ENCODE results near the gene USP28. TPM values are rescaled to one million over a fixed set of nuclear protein-coding genes. Genes with fewer than 3 reads are reported as not detected.

The USP28 gene
- total and polyA plus RNA-seq, 2 of the 8 experiments (the other 6 are each of a cell fraction or from before 2014, with no cell fraction given) = 82.6 to 119 TPM

DNA sequence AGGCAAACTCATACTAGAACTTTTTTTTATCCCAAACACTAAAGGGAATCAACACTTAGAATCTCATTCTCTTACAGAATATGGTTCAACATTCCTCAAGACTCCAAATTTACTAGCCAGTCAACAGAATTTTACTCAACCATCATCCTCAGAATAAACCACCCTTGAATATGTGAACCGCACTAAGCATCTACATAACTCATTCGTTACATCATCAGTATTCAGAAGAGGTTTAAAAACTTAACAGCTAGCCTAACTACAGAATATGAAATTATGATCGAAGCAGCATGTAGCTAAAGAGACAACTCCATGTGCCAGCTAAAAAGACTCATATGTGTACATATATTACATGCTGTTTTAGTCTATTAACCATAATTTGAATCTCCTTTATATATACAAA is 47.9 kb downstream of the USP28 start:
- Histone ChIP-seq H3K14ac (ENCODE audit: insufficient read length) (no peak overlapping the region), H3K79me1 (ENCODE audit: low read depth, low read length) (no peaks in the 10 kb centered on the region), H3K4ac (replicated peaks; ENCODE audit: insufficient read length, low read depth, low read length) (no peak overlapping the region), H2BK12ac (ENCODE audit: low read depth, low read length) (no peak overlapping the region), H3K79me2 (ENCODE audit: control insufficient read depth in 1 of 2, insufficient read depth in 2 of 2, low read length in 2 of 2) (no peaks in the 10 kb centered on the region; a peak in 1 of 4 replicates), H2BK15ac (ENCODE audit: low read length) (no peak overlapping the region), H3K18ac (ENCODE audit: extremely low read depth, low read length) (no peak overlapping the region), H4K20me1 (replicated peaks in 1 of 2; ENCODE audit: control insufficient read depth in 1 of 2, insufficient read depth in 2 of 2, low read length in 2 of 2) (peaks cover 0 to 2% of the 10 kb centered on the region in 2 experiments), H3K4me3 (ENCODE audit: extremely low read depth in 1 of 4, insufficient read depth in 2 of 4, low read depth in 3 of 4, low read length in 4 of 4) (no peak overlapping the region), H3K36me3 (ENCODE audit: control insufficient read depth in 2 of 4, insufficient read depth in 4 of 4, low read length in 3 of 4) (peaks cover 6 to 86% (median 50%) of the 10 kb centered on the region in 4 experiments), H3K27me3 (replicated peaks in 1 of 4; ENCODE audit: control insufficient read depth in 3 of 4, extremely low read depth in 1 of 4, insufficient read depth in 3 of 4, low read length in 3 of 4) (no peaks in the 10 kb centered on the region), H2AFZ (ENCODE audit: low read length) (no peak overlapping the region), H3K27ac (ENCODE audit: low read depth, low read length) (no peak overlapping the region), H2BK20ac (ENCODE audit: low read length) (no peak overlapping the region), H3K4me1 (replicated peaks in 1 of 4; ENCODE audit: control insufficient read depth in 3 of 4, insufficient read depth in 4 of 4, low read length in 3 of 4) (no peaks in the 10 kb centered on the region), H4K5ac (ENCODE audit: insufficient read length, low read depth, low read length) (no peak overlapping the region), H4K8ac (ENCODE audit: extremely low read depth, insufficient read depth, low read length) (no peak overlapping the region), H2BK5ac (ENCODE audit: low read depth, low read length) (no peak overlapping the region), H3K56ac (replicated peaks; ENCODE audit: insufficient read length, low read depth, low read length) (no peak overlapping the region), H3K23me2 (ENCODE audit: low read depth, low read length) (no peaks in the 10 kb centered on the region), H2AK5ac (ENCODE audit: low read depth, low read length) (no peak overlapping the region), H3K9ac (replicated peaks in 1 of 4; ENCODE audit: extremely low read depth in 1 of 4, low read depth in 3 of 4, low read length in 3 of 4) (no peak overlapping the region), H3K9me3 (ENCODE audit: insufficient read depth in 2 of 2, low read depth in 1 of 2, low read length in 1 of 2) (no peaks in the 10 kb centered on the region), H3K23ac (ENCODE audit: insufficient read length) (no peak overlapping the region), H3K4me2 (ENCODE audit: insufficient read depth in 1 of 2, low read depth in 2 of 2, low read length in 2 of 2) (no peak overlapping the region), H2BK120ac (replicated peaks; ENCODE audit: low read depth, low read length) (no peak overlapping the region), H4K91ac (replicated peaks; ENCODE audit: insufficient read length, low read length) (no peak overlapping the region)
- 94% methylated on average over 3 of the region's 3 CpGs; no CpG with 5 or more reads in 1 of the 2 experiments for WGBS, 2 experiments (ENCODE audit: extremely low coverage in 1 of 2, insufficient coverage in 1 of 2, insufficient read length in 1 of 2, insufficient replicate concordance in 2 of 2, low coverage in 1 of 2, low lambda C conversion rate in 2 of 2, missing lambda C conversion rate in 1 of 2)
- CTCF ChIA-PET (ENCODE audit: partially characterized antibody) = interaction anchor here (0.6 to 2.6 kb wide), 6 partner anchors 21 to 433 kb away, joined by 3 to 7 read pairs (median 6); no protein-coding TSS in a partner anchor
- DNase-seq (ENCODE audit: low read depth in 1 of 2, low spot score in 2 of 2) (no peak), FAIRE-seq (no peak)
- POLR2A ChIA-PET (ENCODE audit: partially characterized antibody) = interaction anchor here (0.7 kb wide), 1 partner anchor 28 kb away, joined by 3 read pairs; no protein-coding TSS in a partner anchor
- TF ChIP-seq HDAC2 (IDR thresholded peaks at IDR 0.05; ENCODE audit: borderline replicate concordance in 1 of 2, low read depth in 2 of 2, low read length in 2 of 2) (no peak), MAX (IDR thresholded peaks at IDR 0.05) (no peak), TAF1 (IDR thresholded peaks at IDR 0.05; ENCODE audit: low read depth, low read length) (no peak), POU5F1 (IDR thresholded peaks at IDR 0.05; ENCODE audit: low read depth, low read length) (no peak), GABPA (IDR thresholded peaks at IDR 0.05; ENCODE audit: borderline replicate concordance, insufficient read depth, low read length) (no peak), ZNF274 (IDR thresholded peaks at IDR 0.05; ENCODE audit: borderline replicate concordance, extremely low read depth, low read length) (no peak), SP1 (IDR thresholded peaks at IDR 0.05; ENCODE audit: low read depth, low read length) (no peak), TEAD4 (IDR thresholded peaks at IDR 0.05; ENCODE audit: low read depth, low read length) (no peak), JUND (IDR thresholded peaks at IDR 0.05; ENCODE audit: low read length) (no peak), HDAC6 (IDR thresholded peaks at IDR 0.05; ENCODE audit: low read depth, low read length) (no peak), PHF8 (conservative IDR thresholded peaks at IDR 0.05; ENCODE audit: low read depth, low read length) (no peak), GTF2F1 (IDR thresholded peaks at IDR 0.05; ENCODE audit: borderline replicate concordance, low read depth, low read length) (no peak), RXRA (IDR thresholded peaks at IDR 0.05; ENCODE audit: insufficient read depth, low read depth, low read length) (no peak), SIN3A (conservative IDR thresholded peaks at IDR 0.05 in 1 of 2, IDR thresholded peaks at IDR 0.05 in 1 of 2; ENCODE audit: low read depth in 1 of 2, low read length in 2 of 2) (no peak)

Measured in H1 (cell line).